HFFc6 (cell line): ENCODE data around the gene CCDC188. TPM values are rescaled to one million over a fixed set of nuclear protein-coding genes. Genes with fewer than 3 reads are reported as not detected.

Source experiments
- DNase-seq: peaks from one replicate; pipeline ENCODE4 v3.0.0-alpha.2; 2018
- H3K27ac Mint-ChIP-seq: 2 replicates; pipeline ENCODE4 v1.8.0; 2020; ENCODE audit warnings: mild to moderate bottlenecking, mixed read lengths
- H3K27me3 Mint-ChIP-seq: 2 replicates; pipeline ENCODE4 v1.8.0; 2021; ENCODE audit warnings: mild to moderate bottlenecking, moderate library complexity, mixed read lengths; ENCODE audit not compliant: insufficient read depth
- H3K36me3 Mint-ChIP-seq: 2 replicates; pipeline ENCODE4 v1.8.0; 2021; ENCODE audit warnings: low read depth, mixed read lengths
- H3K4me1 Mint-ChIP-seq: 2 replicates; pipeline ENCODE4 v1.8.0; 2020; ENCODE audit warnings: low read depth, mixed read lengths
- H3K4me3 Mint-ChIP-seq: 2 replicates; pipeline ENCODE4 v1.8.0; 2020; ENCODE audit warnings: mild to moderate bottlenecking, moderate library complexity, mixed read lengths
- H3K9me3 Mint-ChIP-seq: 2 replicates; pipeline ENCODE4 v1.8.0; 2020; ENCODE audit warnings: mild to moderate bottlenecking, mixed read lengths
- CTCF ChIP-seq: fragments of 200-600 bp; sonication (generic); IDR thresholded peaks from 2 replicates; pipeline ENCODE4 v1.5.0; 2021; ENCODE audit warnings: antibody characterized with exemption, mild to moderate bottlenecking
- total RNA-seq, 6 experiments: library from RNA; stranded (reverse); fragmentation: NEBNext Ultra II Directional; extraction: Animal tissue kit (Norgen Biotek cat#: 25700); gene quantifications; 2 replicates in 1 of 6; 3 replicates in 5 of 6; pipeline ENCODE4 v1.2.3, GENCODE V29; 2021

Gene CCDC188
- total RNA-seq, 6 experiments from 2014 or later: 0.54 to 3.9 (median 2.8) TPM; not detected in 1

- DNase-seq: no peak
- no peak for TF ChIP-seq CTCF
- Mint-ChIP-seq H3K36me3 (no peaks in the 10 kb centered on the region), H3K4me1 (no peaks in the 10 kb centered on the region), H3K27me3 (peaks cover 24% of the 10 kb centered on the region), H3K9me3 (no peaks in the 10 kb centered on the region), H3K27ac (no peak overlapping the region), H3K4me3 (no peak overlapping the region)
Measured at GRCh38 chr22:20179455-20180244, 28.8 kb upstream of the CCDC188 start.

GRCh38 chr22:20178915-20179227, 28.0 kb upstream of the CCDC188 start:
- TF ChIP-seq CTCF: no peak
- Mint-ChIP-seq H3K27ac (no peak overlapping the region), H3K9me3 (no peaks in the 10 kb centered on the region), H3K4me3 (no peak overlapping the region), H3K27me3 (peaks cover 24% of the 10 kb centered on the region), H3K36me3 (no peaks in the 10 kb centered on the region), H3K4me1 (no peaks in the 10 kb centered on the region)
- no peak for DNase-seq

- no peak for TF ChIP-seq CTCF
- peaks cover 24% of the 10 kb centered on the region for H3K27me3 Mint-ChIP-seq
- no peaks in the 10 kb centered on the region for H3K36me3 Mint-ChIP-seq
- DNase-seq: no peak
- no peaks in the 10 kb centered on the region for H3K9me3 Mint-ChIP-seq
- no peak overlapping the region for H3K27ac Mint-ChIP-seq
- H3K4me3 Mint-ChIP-seq: no peak overlapping the region
- H3K4me1 Mint-ChIP-seq: no peaks in the 10 kb centered on the region
Measured at GRCh38 chr22:20178075-20178914, 27.4 kb upstream of the CCDC188 start.

- DNase-seq: no peak
- no peak for TF ChIP-seq CTCF
- Mint-ChIP-seq H3K27ac (no peak overlapping the region), H3K27me3 (peaks cover 20% of the 10 kb centered on the region), H3K9me3 (no peaks in the 10 kb centered on the region), H3K4me1 (no peaks in the 10 kb centered on the region), H3K36me3 (no peaks in the 10 kb centered on the region), H3K4me3 (no peak overlapping the region)
Measured at GRCh38 chr22:20177217-20177911, 26.5 kb upstream of the CCDC188 start.

- H3K36me3 Mint-ChIP-seq: no peaks in the 10 kb centered on the region
- H3K4me3 Mint-ChIP-seq: no peak overlapping the region
- H3K27ac Mint-ChIP-seq: no peak overlapping the region
- no peaks in the 10 kb centered on the region for H3K4me1 Mint-ChIP-seq
- DNase-seq: no peak
- H3K27me3 Mint-ChIP-seq: peaks cover 20% of the 10 kb centered on the region
- TF ChIP-seq CTCF: no peak
- no peaks in the 10 kb centered on the region for H3K9me3 Mint-ChIP-seq
Measured at GRCh38 chr22:20176421-20177085, 25.7 kb upstream of the CCDC188 start.
